K562 (cell line): Measurements from ENCODE around the gene CAV1. TPM values are rescaled to one million over a fixed set of nuclear protein-coding genes. Genes with fewer than 3 reads are reported as not detected.

Source experiments
- ATAC-seq: fragments of 200-7000 bp; cut with Tn5 transposase; 3 replicates; pipeline ENCODE4 v1.9.1; 2020; ENCODE audit warnings: moderate library complexity
- BruUV-seq: library from RNA; stranded (reverse); fragments of 400-500 nt; replicated peaks from 2 replicates; lab custom pipeline; 2021; lab: Mats Ljungman, UMichigan
- CTCF ChIA-PET: fragments of 300-600 bp; formaldehyde crosslinking; extraction: SDS; loops from one replicate; lab custom pipeline; 2021; ENCODE audit warnings: low intra/inter-chr PET ratio; lab: Yijun Ruan, JAX
- POLR2A ChIA-PET: fragments of 300-600, 350-650 bp; sonication (Branson Sonifier 250); formaldehyde crosslinking; extraction: SDS; loops from one replicate; lab custom pipeline; 2021; ENCODE audit warnings: antibody characterized with exemption, inconsistent platforms; lab: Yijun Ruan, JAX
- DNase-seq, 4 experiments: peaks; one replicate each; pipeline versions ENCODE4 v3.0.0 to v3.0.0-alpha.2; 2011 to 2018; ENCODE audit warnings: low spot score in 3 of 4, mixed read lengths in 3 of 4; ENCODE audit errors: extremely low read depth in 1 of 4
- FAIRE-seq: peaks from 2 replicates; lab custom pipeline; 2011; peaks lifted over from hg19 to GRCh38; lab: Jason Lieb, UNC
- H2AFZ ChIP-seq: 2 replicates; pipeline ENCODE4 v1.6.0; 2011; ENCODE audit warnings: low read depth, low read length, control low read depth, inconsistent platforms
- H3K27ac ChIP-seq: fragments of 200-600 bp; 3 replicates; pipeline ENCODE4 v1.8.0; 2011; ENCODE audit warnings: low read depth, mild to moderate bottlenecking, control low read depth, inconsistent platforms, low read length, moderate library complexity, mixed read lengths; ENCODE audit errors: extremely low read depth
- H3K27me3 ChIP-seq, 2 experiments: fragments of 300-600 bp in 1 of 2; 2 replicates in 1 of 2; 3 replicates in 1 of 2; pipeline versions ENCODE4 v1.6.0 to v1.8.0; 2011; ENCODE audit warnings: inconsistent platforms in 2 of 2, low read length in 2 of 2, mild to moderate bottlenecking in 1 of 2, mixed read lengths in 1 of 2, moderate library complexity in 1 of 2; ENCODE audit not compliant: control insufficient read depth in 2 of 2, insufficient read depth in 2 of 2
- H3K36me3 ChIP-seq: fragments of 300-600 bp; 3 replicates; pipeline ENCODE4 v1.8.0; 2011; ENCODE audit warnings: mild to moderate bottlenecking, low read length, inconsistent platforms; ENCODE audit not compliant: control insufficient read depth, insufficient read depth
- H3K4me1 ChIP-seq, 2 experiments: fragments of 200-600 bp in 1 of 2; replicated peaks in 1 of 2; 2 replicates in 1 of 2; 3 replicates in 1 of 2; pipeline versions ENCODE4 v1.5.1 to v1.8.0; 2011; ENCODE audit warnings: inconsistent platforms in 2 of 2, low read length in 2 of 2, mild to moderate bottlenecking in 1 of 2, mixed read lengths in 1 of 2, moderate library complexity in 1 of 2; ENCODE audit not compliant: control insufficient read depth in 2 of 2, insufficient read depth in 2 of 2
- H3K4me2 ChIP-seq: 2 replicates; pipeline ENCODE4 v1.6.1; 2011; ENCODE audit warnings: low read length, control low read depth, inconsistent platforms, mixed read lengths; ENCODE audit not compliant: insufficient read depth
- H3K4me3 ChIP-seq: fragments of 200-600 bp; sonication (generic), shearing (Covaris generic); 2 replicates; pipeline ENCODE4 v1.5.1; 2016; ENCODE audit warnings: control low read depth, inconsistent platforms
- H3K79me2 ChIP-seq: fragments of 200-600 bp; 3 replicates; pipeline ENCODE4 v1.8.0; 2011; ENCODE audit warnings: low read length, inconsistent platforms; ENCODE audit not compliant: control insufficient read depth, insufficient read depth
- H3K9ac ChIP-seq, 2 experiments: 2 replicates each; pipeline versions ENCODE4 v1.6.0 to v1.6.1; 2011; ENCODE audit warnings: low read depth in 2 of 2, low read length in 2 of 2, control low read depth in 1 of 2, inconsistent platforms in 1 of 2, mild to moderate bottlenecking in 1 of 2, mixed read lengths in 1 of 2; ENCODE audit not compliant: insufficient read depth in 1 of 2
- H3K9me1 ChIP-seq: one replicate; pipeline ENCODE4 v1.6.0; 2011; ENCODE audit warnings: inconsistent platforms, mild to moderate bottlenecking, low read length, moderate library complexity; ENCODE audit not compliant: control insufficient read depth, insufficient read depth
- H3K9me3 ChIP-seq: replicated peaks from 2 replicates; pipeline ENCODE4 v1.5.1; 2011; ENCODE audit warnings: low read depth, low read length, inconsistent platforms; ENCODE audit not compliant: control insufficient read depth, insufficient read depth
- H4K20me1 ChIP-seq: replicated peaks from 2 replicates; pipeline ENCODE4 v1.6.1; 2011; ENCODE audit warnings: low read length, inconsistent platforms, mixed read lengths; ENCODE audit not compliant: control insufficient read depth, insufficient read depth
- CAMTA2 ChIP-seq: fragments of 250-450 bp; sonication (Bioruptor Pico); conservative IDR thresholded peaks from 2 replicates; pipeline ENCODE4 v1.5.1; 2022
- CBFB ChIP-seq: sonication (generic); formaldehyde crosslinking; IDR thresholded peaks from 2 replicates; pipeline ENCODE4 v1.4.0; 2020; ENCODE audit warnings: mild to moderate bottlenecking, missing genetic modification reagents
- CEBPG ChIP-seq, 3 experiments: fragments of 200-800 bp in 1 of 3; sonication (Bioruptor generic) in 1 of 3; sonication (generic) in 1 of 3; formaldehyde crosslinking in 1 of 3; IDR thresholded peaks in 2 of 3; conservative IDR thresholded peaks in 1 of 3; 2 replicates each; pipeline versions ENCODE4 v1.6.1 to v1.8.0; 2016 to 2022; ENCODE audit warnings: missing compliant biosample characterization in 2 of 3, missing genetic modification characterization in 2 of 3, mild to moderate bottlenecking in 1 of 3, missing genetic modification reagents in 1 of 3
- GABPB1 ChIP-seq: sonication (generic); formaldehyde crosslinking; IDR thresholded peaks from 2 replicates; pipeline ENCODE4 v1.8.0; 2022; ENCODE audit warnings: mild to moderate bottlenecking, missing genetic modification reagents
- JUND ChIP-seq, 2 experiments: IDR thresholded peaks; 2 replicates in 1 of 2; 3 replicates in 1 of 2; pipeline ENCODE4 v1.6.1; 2011; ENCODE audit warnings: borderline replicate concordance in 2 of 2, low read depth in 2 of 2, low read length in 2 of 2, improper control_type of control experiment in 1 of 2, missing biosample characterization in 1 of 2, missing genetic modification characterization in 1 of 2, missing genetic modification reagents in 1 of 2
- TARDBP ChIP-seq: fragments of 450-650 bp; IDR thresholded peaks from 2 replicates; pipeline ENCODE4 v1.6.1; 2016
- TRIM24 ChIP-seq, 2 experiments: fragments of 450-650 bp; IDR thresholded peaks; 2 replicates each; pipeline ENCODE4 v1.6.1; 2016
- ZNF384 ChIP-seq: IDR thresholded peaks from 2 replicates; pipeline ENCODE4 v1.6.1; 2012; ENCODE audit warnings: low read depth, low read length, improper control_type of control experiment
- WGBS: fragments of 100-300 bp; shearing (Covaris generic); methylation state at CpG from one replicate; pipeline ENCODE4 v1.1.6; 2016; ENCODE audit warnings: low coverage, mixed read lengths; ENCODE audit not compliant: insufficient coverage; ENCODE audit errors: missing lambda C conversion rate; 5-methylcytosine and 5-hydroxymethylcytosine counted together
- in situ Hi-C: fragments of 300-500 bp; cut with MboI; formaldehyde crosslinking; loops from 4 replicates; pipeline ENCODE4 v1.15.0; 2018; ENCODE audit warnings: inconsistent platforms, mixed read lengths
- intact Hi-C: fragments of 100-400 bp; cut with micrococcal nuclease; formaldehyde crosslinking; loops from 2 replicates; pipeline ENCODE4 v1.14.2; 2022
- polyA plus RNA-seq, 8 experiments: library from polyadenylated mRNA; depleted of rRNA in 4 of 8; stranded (reverse) in 5 of 8; unstranded in 3 of 8; fragments of >200 nt; fragmentation: Nextera tagmentation in 2 of 8; fragmentation: Illumina TruSeq in 1 of 8; extraction: Ambion mirVana in 2 of 8; extraction: Trizol in 1 of 8; gene quantifications; 2 replicates each; pipeline versions ENCODE4 v1.2.1 to v1.2.3, GENCODE V29; 2011 to 2014; ENCODE audit warnings: inconsistent platforms in 1 of 8, missing spikeins in 1 of 8
- total RNA-seq, 7 experiments: library from RNA; depleted of rRNA in 6 of 7; stranded (reverse); fragments of >200 nt in 6 of 7; fragmentation: Illumina TruSeq in 2 of 7; extraction: Trizol in 2 of 7; gene quantifications; 2 replicates each; pipeline versions ENCODE4 v1.2.1 to v1.2.3, GENCODE V29; 2011 to 2021; ENCODE audit warnings: low replicate concordance in 1 of 7

CAV1 gene
- total and polyA plus RNA-seq, 9 of the 15 experiments (the other 6 are each of a cell fraction or from before 2014, with no cell fraction given), result 0.08 to 1.5 (median 0.63) TPM

- in situ Hi-C loops (loop anchor here (5.0 kb wide), 2 partner anchors 316 to 401 kb away; no protein-coding TSS in a partner anchor), intact Hi-C loops (no loop called here)
- BruUV-seq, result no TSS peak
Observed at GRCh38 chr7:116578526-116578925, 53.7 kb downstream of the CAV1 start.

GRCh38 chr7:116579322-116579721 is 54.5 kb downstream of the CAV1 start:
- H3K4me3 ChIP-seq, result no peak overlapping the region
- no peak overlapping the region for H2AFZ ChIP-seq
- H3K4me2 ChIP-seq, result no peak overlapping the region
- no peaks in the 10 kb centered on the region for H3K9me3 ChIP-seq
- intact Hi-C loops, result no loop called here
- CTCF ChIA-PET, result no interaction called here
- no peak overlapping the region for H3K9ac ChIP-seq
- ATAC-seq, result no peak
- H3K27ac ChIP-seq, result no peak overlapping the region
- H4K20me1 ChIP-seq, result no peaks in the 10 kb centered on the region
- no peaks in the 10 kb centered on the region for H3K9me1 ChIP-seq
- 11% methylated on average over 1 of the region's 1 CpG for WGBS
- no peaks in the 10 kb centered on the region for H3K79me2 ChIP-seq
- TF ChIP-seq CAMTA2, result no peak
- TF ChIP-seq CBFB, result no peak
- no peak for TF ChIP-seq ZNF384
- TF ChIP-seq TRIM24 (IDR thresholded peaks at IDR 0.05), result peak; percentile 63 to 80; a peak in 2 of 4 replicates
- no peak for TF ChIP-seq CEBPG (CRISPR knock-in tag; IDR thresholded peaks at IDR 0.05)
- peak in 1 of 2 experiments; percentile 58; a peak in 2 of 4 replicates for TF ChIP-seq CEBPG (tag; conservative IDR thresholded peaks at IDR 0.05 in 1 of 2, IDR thresholded peaks at IDR 0.05 in 1 of 2)
- no peak for TF ChIP-seq JUND (IDR thresholded peaks at IDR 0.05; ENCODE audit: borderline replicate concordance, low read depth, low read length)
- no peak for TF ChIP-seq JUND (tag; IDR thresholded peaks at IDR 0.05; ENCODE audit: borderline replicate concordance, low read depth, low read length)
- no peak for TF ChIP-seq TARDBP
- TF ChIP-seq, all 486 proteins: peak for 2
- in situ Hi-C loops, result loop anchor here (5.0 kb wide), 2 partner anchors 317 to 402 kb away; no protein-coding TSS in a partner anchor
- H3K27me3 ChIP-seq, result peaks cover 0 to 3% of the 10 kb centered on the region in 2 experiments; a peak in 1 of 5 replicates
- FAIRE-seq, result no peak
- no peaks in the 10 kb centered on the region for H3K4me1 ChIP-seq
- DNase-seq, result no peak
- POLR2A ChIA-PET, result no interaction called here
- no peaks in the 10 kb centered on the region for H3K36me3 ChIP-seq
- BruUV-seq, result no TSS peak

More at GRCh38 chr7:116578526-116578925, 53.7 kb downstream of the CAV1 start:
- POLR2A ChIA-PET, result interaction anchor here (0.6 kb wide), 1 partner anchor 26 kb away, joined by 3 read pairs; no protein-coding TSS in a partner anchor
- H3K4me3 ChIP-seq, result no peak overlapping the region
- H3K27me3 ChIP-seq, result peaks cover 0 to 3% of the 10 kb centered on the region in 2 experiments; a peak in 1 of 5 replicates
- no peaks in the 10 kb centered on the region for H3K79me2 ChIP-seq
- H3K36me3 ChIP-seq, result no peaks in the 10 kb centered on the region
- CTCF ChIA-PET, result no interaction called here
- no peaks in the 10 kb centered on the region for H4K20me1 ChIP-seq
- FAIRE-seq (no peak), ATAC-seq (no peak), DNase-seq (no peak)
- no peak overlapping the region for H3K4me2 ChIP-seq
- H3K9me1 ChIP-seq, result no peaks in the 10 kb centered on the region
- H3K9me3 ChIP-seq, result no peaks in the 10 kb centered on the region
- TF ChIP-seq GABPB1 (CRISPR knock-in tag), result no peak
- H3K4me1 ChIP-seq, result no peaks in the 10 kb centered on the region
- H2AFZ ChIP-seq, result no peak overlapping the region
- no peak overlapping the region for H3K27ac ChIP-seq
- H3K9ac ChIP-seq, result no peak overlapping the region
- 5% methylated on average over 3 of the region's 3 CpGs for WGBS
